MM.1S (cell line): ENCODE measurements around the gene POLR2H.

Experiments
- DNase-seq: peaks from one replicate; pipeline ENCODE4 v3.0.0-alpha.2; 2015
- H2AFZ ChIP-seq: fragments of 300-600 bp; sonication (generic); 2 replicates; pipeline ENCODE4 v1.6.0; 2016; ENCODE audit warnings: antibody characterized with exemption, low read length
- H3F3A ChIP-seq: fragments of 300-600 bp; sonication (generic); 2 replicates; pipeline ENCODE4 v1.6.1; 2016; ENCODE audit warnings: mild to moderate bottlenecking, antibody characterized with exemption, low read length, moderate library complexity, mixed read lengths; ENCODE audit not compliant: insufficient read depth
- H3K27ac ChIP-seq: fragments of 300-600 bp; sonication (generic); 2 replicates; pipeline ENCODE4 v1.5.1; 2016; ENCODE audit warnings: mild to moderate bottlenecking, low read length
- H3K27me3 ChIP-seq: fragments of 300-600 bp; sonication (generic); replicated peaks from 2 replicates; pipeline ENCODE4 v1.6.0; 2016; ENCODE audit warnings: low read length; ENCODE audit not compliant: insufficient read depth
- H3K36me3 ChIP-seq: fragments of 300-600 bp; sonication (generic); replicated peaks from 2 replicates; pipeline ENCODE4 v1.6.1; 2016; ENCODE audit warnings: mild to moderate bottlenecking, low read length, mixed read lengths; ENCODE audit not compliant: insufficient read depth
- H3K4me1 ChIP-seq: fragments of 300-600 bp; sonication (generic); 2 replicates; pipeline ENCODE4 v1.6.1; 2016; ENCODE audit warnings: low read length, mixed read lengths
- H3K4me2 ChIP-seq: fragments of 300-600 bp; sonication (generic); 2 replicates; pipeline ENCODE4 v1.6.0; 2016; ENCODE audit warnings: low read depth, low read length
- H3K4me3 ChIP-seq: fragments of 300-600 bp; sonication (generic); 2 replicates; pipeline ENCODE4 v1.5.1; 2016; ENCODE audit warnings: low read length, mixed read lengths
- H3K79me2 ChIP-seq: fragments of 300-600 bp; sonication (generic); 2 replicates; pipeline ENCODE4 v1.6.1; 2016; ENCODE audit warnings: mixed run types, low read length, mixed read lengths
- H3K9ac ChIP-seq: fragments of 300-600 bp; sonication (generic); 2 replicates; pipeline ENCODE4 v1.6.1; 2016; ENCODE audit warnings: low read length, mixed read lengths
- H3K9me2 ChIP-seq: fragments of 300-600 bp; sonication (generic); replicated peaks from 2 replicates; pipeline ENCODE4 v1.6.1; 2016; ENCODE audit warnings: mild to moderate bottlenecking, low read length, mixed read lengths; ENCODE audit not compliant: insufficient read depth
- H3K9me3 ChIP-seq: fragments of 300-600 bp; sonication (generic); replicated peaks from 2 replicates; pipeline ENCODE4 v1.6.1; 2016; ENCODE audit warnings: mild to moderate bottlenecking, low read length, mixed read lengths; ENCODE audit not compliant: insufficient read depth
- H4K20me1 ChIP-seq: fragments of 300-600 bp; sonication (generic); 2 replicates; pipeline ENCODE4 v1.6.1; 2016; ENCODE audit warnings: mild to moderate bottlenecking, low read length, moderate library complexity, mixed read lengths; ENCODE audit not compliant: insufficient read depth
- EZH2 ChIP-seq: fragments of 300-600 bp; sonication (generic); optimal IDR thresholded peaks from 2 replicates; pipeline ENCODE3; 2017; ENCODE audit warnings: low read depth, mild to moderate bottlenecking, antibody characterized with exemption, low read length, mixed read lengths
- EZH2phosphoT487 ChIP-seq: fragments of 300-600 bp; sonication (generic); IDR thresholded peaks from 2 replicates; pipeline ENCODE4 v1.6.1; 2018; ENCODE audit warnings: antibody characterized with exemption, low read length
- TF ChIP-seq, protein P1 (sequence below): fragments of 300-600 bp; sonication (generic); IDR thresholded peaks from 2 replicates; pipeline ENCODE4 v1.5.1; 2016; ENCODE audit warnings: antibody characterized with exemption, low read length, mixed read lengths

The POLR2H gene

DNA sequence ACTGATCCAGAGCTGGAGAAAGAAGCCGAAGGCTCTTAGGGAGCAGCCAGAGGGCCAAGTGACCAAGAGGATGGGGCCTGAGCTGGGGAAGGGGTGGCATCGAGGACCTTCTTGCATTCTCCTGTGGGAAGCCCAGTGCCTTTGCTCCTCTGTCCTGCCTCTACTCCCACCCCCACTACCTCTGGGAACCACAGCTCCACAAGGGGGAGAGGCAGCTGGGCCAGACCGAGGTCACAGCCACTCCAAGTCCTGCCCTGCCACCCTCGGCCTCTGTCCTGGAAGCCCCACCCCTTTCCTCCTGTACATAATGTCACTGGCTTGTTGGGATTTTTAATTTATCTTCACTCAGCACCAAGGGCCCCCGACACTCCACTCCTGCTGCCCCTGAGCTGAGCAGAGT, 27.9 kb downstream of the POLR2H start:
- H3K9ac ChIP-seq = no peak overlapping the region
- DNase-seq = no peak
- H3F3A ChIP-seq = no peaks in the 10 kb centered on the region
- no peak overlapping the region for H3K4me3 ChIP-seq
- peaks cover 37% of the 10 kb centered on the region for H3K27me3 ChIP-seq
- no peak overlapping the region for H3K4me2 ChIP-seq
- TF ChIP-seq EZH2phosphoT487 (no peak), EZH2 (no peak)
- TF ChIP-seq, protein P1, sequence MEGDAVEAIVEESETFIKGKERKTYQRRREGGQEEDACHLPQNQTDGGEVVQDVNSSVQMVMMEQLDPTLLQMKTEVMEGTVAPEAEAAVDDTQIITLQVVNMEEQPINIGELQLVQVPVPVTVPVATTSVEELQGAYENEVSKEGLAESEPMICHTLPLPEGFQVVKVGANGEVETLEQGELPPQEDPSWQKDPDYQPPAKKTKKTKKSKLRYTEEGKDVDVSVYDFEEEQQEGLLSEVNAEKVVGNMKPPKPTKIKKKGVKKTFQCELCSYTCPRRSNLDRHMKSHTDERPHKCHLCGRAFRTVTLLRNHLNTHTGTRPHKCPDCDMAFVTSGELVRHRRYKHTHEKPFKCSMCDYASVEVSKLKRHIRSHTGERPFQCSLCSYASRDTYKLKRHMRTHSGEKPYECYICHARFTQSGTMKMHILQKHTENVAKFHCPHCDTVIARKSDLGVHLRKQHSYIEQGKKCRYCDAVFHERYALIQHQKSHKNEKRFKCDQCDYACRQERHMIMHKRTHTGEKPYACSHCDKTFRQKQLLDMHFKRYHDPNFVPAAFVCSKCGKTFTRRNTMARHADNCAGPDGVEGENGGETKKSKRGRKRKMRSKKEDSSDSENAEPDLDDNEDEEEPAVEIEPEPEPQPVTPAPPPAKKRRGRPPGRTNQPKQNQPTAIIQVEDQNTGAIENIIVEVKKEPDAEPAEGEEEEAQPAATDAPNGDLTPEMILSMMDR = no peak
- no peaks in the 10 kb centered on the region for H3K9me2 ChIP-seq
- no peaks in the 10 kb centered on the region for H3K4me1 ChIP-seq
- H4K20me1 ChIP-seq = no peaks in the 10 kb centered on the region
- H3K79me2 ChIP-seq = no peaks in the 10 kb centered on the region
- H3K27ac ChIP-seq = no peak overlapping the region
- H2AFZ ChIP-seq = no peak overlapping the region
- no peaks in the 10 kb centered on the region for H3K9me3 ChIP-seq
- no peaks in the 10 kb centered on the region for H3K36me3 ChIP-seq

DNA sequence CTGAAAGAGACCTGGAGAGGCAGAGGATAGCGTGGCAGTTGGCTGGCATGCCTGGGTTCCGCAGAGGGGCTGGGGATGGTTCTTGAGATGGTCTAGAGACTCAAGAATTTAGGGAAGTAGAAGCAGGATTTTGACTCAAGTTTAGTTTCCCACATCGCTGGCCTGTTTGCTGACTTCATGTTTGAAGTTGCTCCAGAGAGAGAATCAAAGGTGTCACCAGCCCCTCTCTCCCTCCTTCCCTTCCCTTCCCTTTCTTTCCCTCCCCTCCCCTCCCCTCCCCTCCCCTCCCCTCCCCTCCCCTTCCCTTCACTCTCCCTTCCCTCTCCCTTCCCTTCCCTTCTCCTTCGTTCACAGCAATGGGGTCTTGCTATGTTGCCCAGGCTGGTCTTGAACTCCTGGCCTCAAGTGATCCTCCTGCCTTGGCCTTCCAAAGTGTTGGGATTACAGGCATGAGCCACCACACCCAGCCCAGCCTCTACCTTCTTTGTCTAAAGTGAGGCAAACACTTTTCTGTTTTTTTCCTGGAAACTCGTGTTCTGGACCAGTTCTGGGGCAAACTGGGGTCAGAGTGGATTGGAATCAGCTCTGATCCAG, 28.5 kb downstream of the POLR2H start:
- Histone ChIP-seq H3K27me3 (peaks cover 37% of the 10 kb centered on the region), H3K4me3 (no peak overlapping the region), H3F3A (no peaks in the 10 kb centered on the region), H3K79me2 (no peaks in the 10 kb centered on the region), H3K36me3 (no peaks in the 10 kb centered on the region), H4K20me1 (no peaks in the 10 kb centered on the region), H3K4me2 (no peak overlapping the region), H3K4me1 (no peaks in the 10 kb centered on the region), H3K9ac (no peak overlapping the region), H2AFZ (no peak overlapping the region), H3K9me3 (no peaks in the 10 kb centered on the region), H3K27ac (no peak overlapping the region), H3K9me2 (no peaks in the 10 kb centered on the region)
- TF ChIP-seq, protein P1 = no peak
- TF ChIP-seq EZH2phosphoT487 (no peak), EZH2 (no peak)
- DNase-seq = no peak

- Histone ChIP-seq H3K9ac (no peak overlapping the region), H3K9me3 (no peaks in the 10 kb centered on the region), H3K27me3 (peaks cover 30% of the 10 kb centered on the region), H3K36me3 (no peaks in the 10 kb centered on the region), H3K27ac (no peak overlapping the region), H3K4me2 (no peak overlapping the region), H3K79me2 (no peaks in the 10 kb centered on the region), H3K9me2 (no peaks in the 10 kb centered on the region), H3F3A (no peaks in the 10 kb centered on the region), H2AFZ (no peak overlapping the region), H3K4me1 (no peaks in the 10 kb centered on the region), H3K4me3 (no peak overlapping the region), H4K20me1 (no peaks in the 10 kb centered on the region)
- DNase-seq = no peak
- no peak for TF ChIP-seq EZH2
- no peak for TF ChIP-seq EZH2phosphoT487
- TF ChIP-seq, protein P1 = no peak
Measured at GRCh38 chr3:184391266-184391665, 29.8 kb downstream of the POLR2H start.
